Tibial nerve (tissue), 4 donors: ENCODE measurements around the gene MARVELD1. TPM values are rescaled to one million over a fixed set of nuclear protein-coding genes. Genes with fewer than 3 reads are reported as not detected.

ENCODE experiments used
- DNase-seq, 2 donors: peaks; one replicate each; pipeline ENCODE4 v3.0.0-alpha.2; 2019; ENCODE audit warnings: low spot score in 2 of 2
- H3K27ac ChIP-seq, 4 donors: fragments of 200-600 bp; sonication (generic) in 3 of 4; one replicate each; pipeline ENCODE4 v1.5.1; 2017 to 2019; ENCODE audit warnings: mild to moderate bottlenecking in 1 of 4
- H3K27me3 ChIP-seq, 2 donors: fragments of 200-600 bp; sonication (generic) in 1 of 2; one replicate each; pipeline versions ENCODE4 v1.5.1 to v1.6.0; 2017 to 2019
- H3K36me3 ChIP-seq, 3 donors: fragments of 200-600 bp; sonication (generic); one replicate each; pipeline ENCODE4 v1.5.1; 2018 to 2019
- H3K4me1 ChIP-seq, 4 donors: fragments of 200-600 bp; sonication (generic) in 3 of 4; one replicate each; pipeline ENCODE4 v1.5.1; 2017 to 2019
- H3K4me3 ChIP-seq, 4 donors: fragments of 200-600 bp; sonication (generic) in 3 of 4; one replicate each; pipeline ENCODE4 v1.5.1; 2017 to 2019; ENCODE audit warnings: mild to moderate bottlenecking in 1 of 4, moderate library complexity in 1 of 4
- H3K9me3 ChIP-seq, 4 donors: fragments of 200-600 bp; sonication (generic) in 3 of 4; one replicate each; pipeline ENCODE4 v1.5.1; 2017 to 2019
- EP300 ChIP-seq, 2 donors: sonication (generic); formaldehyde crosslinking; IDR thresholded peaks; one replicate each; pipeline ENCODE4 v1.6.1; 2017; ENCODE audit warnings: antibody characterized with exemption in 2 of 2, mild to moderate bottlenecking in 1 of 2
- POLR2A ChIP-seq, 2 donors: fragments of 450-650 bp; IDR thresholded peaks; one replicate each; pipeline ENCODE4 v1.6.1; 2017; ENCODE audit warnings: antibody characterized with exemption in 2 of 2, mild to moderate bottlenecking in 2 of 2, moderate library complexity in 2 of 2
- WGBS, 2 donors: methylation state at CpG; one replicate each; pipeline ENCODE4 v1.1.5; 2018; 5-methylcytosine and 5-hydroxymethylcytosine counted together
- total RNA-seq, 4 donors: library from RNA; depleted of rRNA; stranded (reverse); fragments of >200 nt; gene quantifications; one replicate each; pipeline ENCODE4 v1.1.0, GENCODE V29; 2016
- TF ChIP-seq, protein P1 (sequence below), 5 experiments: fragments of 200-600 bp in 3 of 5; fragments of 450-650 bp in 2 of 5; sonication (generic) in 3 of 5; IDR thresholded peaks; one replicate each; pipeline ENCODE4 v1.5.1; 2016 to 2019; ENCODE audit warnings: antibody characterized with exemption in 5 of 5, mild to moderate bottlenecking in 3 of 5, moderate library complexity in 2 of 5

The MARVELD1 gene
- total RNA-seq, 4 donors from 2014 or later: 28.0 to 45.3 (median 42.2) TPM

DNA sequence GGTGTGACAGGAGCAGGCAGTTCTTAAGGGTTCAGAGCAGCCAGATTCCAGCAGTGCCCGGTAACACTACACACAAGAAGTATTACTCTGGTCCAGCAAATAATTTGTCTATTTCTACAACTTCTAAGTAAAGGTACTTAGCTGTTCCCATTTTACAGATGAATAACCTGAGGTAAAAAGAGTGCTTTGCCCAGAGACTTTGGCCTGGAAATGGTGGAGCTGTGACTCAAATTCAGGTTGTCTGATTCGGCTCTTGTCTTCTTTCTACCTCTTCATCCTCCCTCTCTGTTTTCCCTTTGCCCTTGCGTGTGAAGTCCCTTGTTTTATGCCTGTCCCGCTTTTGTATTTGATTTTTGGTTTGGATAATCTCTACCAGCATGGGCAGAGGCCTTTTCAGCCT lies 41.2 kb downstream of the MARVELD1 start:
- TF ChIP-seq POLR2A (IDR thresholded peaks at IDR 0.05) (no peak), EP300 (IDR thresholded peaks at IDR 0.05) (no peak)
- TF ChIP-seq, protein P1, sequence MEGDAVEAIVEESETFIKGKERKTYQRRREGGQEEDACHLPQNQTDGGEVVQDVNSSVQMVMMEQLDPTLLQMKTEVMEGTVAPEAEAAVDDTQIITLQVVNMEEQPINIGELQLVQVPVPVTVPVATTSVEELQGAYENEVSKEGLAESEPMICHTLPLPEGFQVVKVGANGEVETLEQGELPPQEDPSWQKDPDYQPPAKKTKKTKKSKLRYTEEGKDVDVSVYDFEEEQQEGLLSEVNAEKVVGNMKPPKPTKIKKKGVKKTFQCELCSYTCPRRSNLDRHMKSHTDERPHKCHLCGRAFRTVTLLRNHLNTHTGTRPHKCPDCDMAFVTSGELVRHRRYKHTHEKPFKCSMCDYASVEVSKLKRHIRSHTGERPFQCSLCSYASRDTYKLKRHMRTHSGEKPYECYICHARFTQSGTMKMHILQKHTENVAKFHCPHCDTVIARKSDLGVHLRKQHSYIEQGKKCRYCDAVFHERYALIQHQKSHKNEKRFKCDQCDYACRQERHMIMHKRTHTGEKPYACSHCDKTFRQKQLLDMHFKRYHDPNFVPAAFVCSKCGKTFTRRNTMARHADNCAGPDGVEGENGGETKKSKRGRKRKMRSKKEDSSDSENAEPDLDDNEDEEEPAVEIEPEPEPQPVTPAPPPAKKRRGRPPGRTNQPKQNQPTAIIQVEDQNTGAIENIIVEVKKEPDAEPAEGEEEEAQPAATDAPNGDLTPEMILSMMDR (IDR thresholded peaks at IDR 0.05): no peak
- H3K4me1 ChIP-seq: peaks cover under 1 to 7% (median 5%) of the 10 kb centered on the region in 4 donors
- no peak overlapping the region for H3K27ac ChIP-seq
- DNase-seq: no peak
- no peaks in the 10 kb centered on the region for H3K27me3 ChIP-seq
- no peak overlapping the region for H3K4me3 ChIP-seq
- WGBS, 2 donors: 74 to 92% methylated on average over 4 of the region's 4 CpGs
- H3K36me3 ChIP-seq: peaks cover 2 to 94% (median 41%) of the 10 kb centered on the region in 3 donors
- no peaks in the 10 kb centered on the region for H3K9me3 ChIP-seq

DNA sequence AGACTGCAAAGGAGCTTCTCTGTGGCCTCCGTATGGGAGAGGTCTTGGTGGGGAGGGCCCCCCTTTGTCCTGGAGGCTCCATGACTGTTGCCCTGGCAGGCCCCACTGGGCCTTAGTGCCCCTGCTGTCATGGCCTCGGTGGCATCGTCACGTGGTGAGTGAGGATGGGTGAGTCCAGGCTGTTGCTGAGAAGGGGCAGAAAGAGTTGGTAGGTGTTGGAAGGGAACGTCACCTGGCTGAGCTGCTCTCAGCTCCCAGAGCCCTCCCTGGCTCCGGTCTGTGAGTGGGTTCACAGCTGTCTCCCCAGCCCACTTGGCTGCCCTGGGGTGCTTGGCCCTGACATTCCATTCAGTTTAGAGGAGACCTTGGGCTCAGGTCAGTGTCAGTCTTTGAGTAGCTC lies 42.2 kb downstream of the MARVELD1 start:
- H3K27ac ChIP-seq: no peak overlapping the region
- no peaks in the 10 kb centered on the region for H3K9me3 ChIP-seq
- H3K4me1 ChIP-seq: peaks cover 2 to 17% (median 15%) of the 10 kb centered on the region in 4 donors
- 90% methylated on average over 6 of the region's 6 CpGs for WGBS, 2 donors
- H3K27me3 ChIP-seq: no peaks in the 10 kb centered on the region
- no peak for TF ChIP-seq POLR2A (IDR thresholded peaks at IDR 0.05)
- TF ChIP-seq, protein P1 (IDR thresholded peaks at IDR 0.05): no peak
- no peak for TF ChIP-seq EP300 (IDR thresholded peaks at IDR 0.05)
- no peak for DNase-seq
- no peak overlapping the region for H3K4me3 ChIP-seq
- H3K36me3 ChIP-seq: peaks cover 2 to 94% (median 38%) of the 10 kb centered on the region in 3 donors

DNA sequence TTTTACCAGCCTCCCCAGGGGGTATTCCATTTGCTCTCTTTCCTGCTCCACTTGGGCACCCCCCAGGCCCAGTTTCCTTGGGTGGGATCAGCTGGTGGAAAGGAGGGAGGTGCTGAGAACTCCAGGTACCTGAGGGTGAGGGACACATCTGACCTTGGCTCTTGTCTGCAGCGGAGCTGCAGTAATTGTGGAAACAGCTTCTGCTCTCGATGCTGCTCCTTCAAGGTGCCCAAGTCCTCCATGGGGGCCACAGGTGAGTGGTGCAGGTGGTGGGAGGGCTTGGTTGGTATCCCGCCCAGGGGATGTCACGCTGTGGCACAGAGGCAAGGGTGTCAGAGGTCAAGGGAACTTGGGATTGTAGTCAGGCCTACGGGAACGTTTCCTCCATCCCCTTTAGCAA lies 43.9 kb downstream of the MARVELD1 start:
- DNase-seq: no peak
- H3K4me1 ChIP-seq: peaks cover 2 to 34% (median 26%) of the 10 kb centered on the region in 4 donors
- no peak overlapping the region for H3K4me3 ChIP-seq
- peaks cover 0 to 84% (median 29%) of the 10 kb centered on the region in 3 donors for H3K36me3 ChIP-seq
- no peaks in the 10 kb centered on the region for H3K27me3 ChIP-seq
- H3K27ac ChIP-seq: no peak overlapping the region
- TF ChIP-seq, protein P1 (IDR thresholded peaks at IDR 0.05): no peak
- H3K9me3 ChIP-seq: no peaks in the 10 kb centered on the region
- 69 to 92% methylated on average over 4 to 6 of the region's 6 CpGs for WGBS, 2 donors

DNA sequence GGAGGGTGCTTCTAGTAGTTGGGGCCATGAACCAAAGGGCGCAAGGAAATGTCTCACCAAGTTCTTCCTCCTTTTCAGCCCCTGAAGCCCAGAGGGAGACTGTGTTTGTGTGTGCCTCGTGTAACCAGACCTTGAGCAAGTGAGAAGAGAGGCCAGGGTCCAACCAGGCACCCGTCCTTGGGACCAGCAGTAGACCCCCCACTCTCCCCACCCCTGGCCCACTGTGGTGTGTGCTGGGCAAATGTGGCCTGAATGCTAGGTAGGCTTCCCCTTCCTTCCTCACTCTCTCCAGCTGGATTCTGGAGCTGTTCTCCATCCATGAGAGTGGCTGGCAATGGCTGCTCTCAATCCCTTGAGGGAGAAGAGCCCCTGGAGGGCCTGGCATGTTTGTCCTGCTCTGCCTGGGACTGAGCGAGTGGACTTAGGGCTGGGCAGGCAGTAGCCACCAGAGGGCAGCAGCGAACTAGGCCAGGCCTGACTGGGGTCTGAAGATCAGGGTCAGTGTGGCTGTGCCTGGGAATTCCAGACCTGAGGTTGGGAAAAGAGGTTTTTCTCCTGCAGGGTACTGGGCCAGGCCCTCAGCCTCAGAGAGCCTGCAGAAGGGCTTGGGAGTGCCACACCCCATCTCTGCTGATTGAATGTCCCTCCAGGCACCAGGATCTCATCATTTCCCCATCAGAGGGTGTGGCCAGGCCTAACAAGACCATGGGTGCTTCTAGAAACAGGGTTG lies 45.8 kb downstream of the MARVELD1 start:
- Histone ChIP-seq H3K4me3 (no peak overlapping the region), H3K36me3 (peaks cover 0 to 66% (median 23%) of the 10 kb centered on the region in 3 donors), H3K9me3 (no peaks in the 10 kb centered on the region), H3K27ac (peak overlapping the region; percentile 76 to 92 (median 84)), H3K27me3 (no peaks in the 10 kb centered on the region), H3K4me1 (peaks cover 2 to 53% (median 40%) of the 10 kb centered on the region in 4 donors)
- DNase-seq: peak; percentile 38 to 55
- WGBS, 2 donors: 39 to 67% methylated on average over 3 to 5 of the region's 5 CpGs
- peak in 1 of 2 donors; percentile 44 for TF ChIP-seq EP300 (IDR thresholded peaks at IDR 0.05)
- TF ChIP-seq POLR2A (IDR thresholded peaks at IDR 0.05): no peak
- TF ChIP-seq, protein P1 (IDR thresholded peaks at IDR 0.05): peak; percentile 79 to 94 (median 83)

DNA sequence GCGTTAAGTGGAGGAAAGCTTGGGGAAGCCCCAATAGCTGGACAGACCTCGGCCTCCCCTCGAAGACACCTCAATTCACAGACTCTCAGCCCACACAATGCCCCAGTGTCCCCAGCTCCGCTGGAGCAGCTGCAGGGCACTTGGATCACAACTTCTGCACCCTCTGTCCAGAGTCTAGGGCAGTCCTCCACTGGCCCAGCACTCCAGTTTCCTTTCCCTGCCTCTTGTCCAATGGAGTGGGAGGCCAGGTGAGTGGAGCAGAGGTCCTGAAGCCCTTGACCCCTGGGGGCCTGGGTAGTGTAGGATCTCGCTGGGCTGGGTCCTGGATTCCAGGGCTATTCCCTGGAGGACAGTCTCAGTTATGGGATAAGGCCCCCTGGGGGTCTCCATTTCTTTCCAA lies 46.4 kb downstream of the MARVELD1 start:
- DNase-seq: no peak
- TF ChIP-seq POLR2A (IDR thresholded peaks at IDR 0.05) (no peak), EP300 (IDR thresholded peaks at IDR 0.05) (no peak)
- TF ChIP-seq, protein P1 (IDR thresholded peaks at IDR 0.05): no peak
- H3K27me3 ChIP-seq: no peaks in the 10 kb centered on the region
- H3K9me3 ChIP-seq: no peaks in the 10 kb centered on the region
- no peak overlapping the region for H3K4me3 ChIP-seq
- peaks cover 0 to 60% (median 23%) of the 10 kb centered on the region in 3 donors for H3K36me3 ChIP-seq
- WGBS, 2 donors: 41 to 75% methylated on average over 4 to 5 of the region's 5 CpGs
- peak overlapping the region; percentile 76 to 92 (median 84) for H3K27ac ChIP-seq
- peaks cover 2 to 59% (median 46%) of the 10 kb centered on the region in 4 donors for H3K4me1 ChIP-seq
